PC-3 (cell line): ENCODE measurements around the gene ELMO3. TPM values are rescaled to one million over a fixed set of nuclear protein-coding genes. Genes with fewer than 3 reads are reported as not detected.

Experiments used
- ATAC-seq: fragments of 200-7000 bp; cut with Tn5 transposase; 2 replicates; pipeline ENCODE4 v1.9.1; 2020; ENCODE audit warnings: mild to moderate bottlenecking, moderate library complexity
- BruUV-seq: library from RNA; stranded (reverse); fragments of 400-500 nt; replicated peaks from 2 replicates; lab custom pipeline; 2021; lab: Mats Ljungman, UMichigan
- CTCF ChIA-PET: fragments of 300-600 bp; sonication (Branson Sonifier 250); formaldehyde crosslinking; loops from one replicate; lab custom pipeline; 2022; ENCODE audit warnings: antibody characterized with exemption; lab: Charles Lee
- POLR2A ChIA-PET: fragments of 300-600 bp; sonication (Branson Sonifier 250); formaldehyde crosslinking; loops from one replicate; lab custom pipeline; 2022; ENCODE audit warnings: antibody characterized with exemption; ENCODE audit not compliant: unreplicated experiment; lab: Charles Lee
- DNase-seq: peaks from one replicate; pipeline ENCODE4 v3.0.0-alpha.2; 2015
- H2AFZ ChIP-seq: fragments of 300-600 bp; sonication (generic); 2 replicates; pipeline ENCODE4 v1.6.0; 2016; ENCODE audit warnings: antibody characterized with exemption, low read length
- H3F3A ChIP-seq: fragments of 300-600 bp; sonication (generic); one replicate; pipeline ENCODE4 v1.6.0; 2017; ENCODE audit warnings: antibody characterized with exemption, low read length, control low read depth, mild to moderate bottlenecking; ENCODE audit not compliant: unreplicated experiment
- H3K27ac ChIP-seq: fragments of 300-600 bp; sonication (generic); 2 replicates; pipeline ENCODE4 v1.5.1; 2016; ENCODE audit warnings: mild to moderate bottlenecking, low read length
- H3K27me3 ChIP-seq: fragments of 300-600 bp; sonication (generic); 2 replicates; pipeline ENCODE4 v1.6.1; 2016; ENCODE audit warnings: low read length, mixed read lengths
- H3K36me3 ChIP-seq: fragments of 300-600 bp; sonication (generic); 2 replicates; pipeline ENCODE4 v1.6.1; 2016; ENCODE audit warnings: low read depth, mixed run types, low read length, mixed read lengths
- H3K4me1 ChIP-seq: fragments of 300-600 bp; sonication (generic); 2 replicates; pipeline ENCODE4 v1.5.1; 2016; ENCODE audit warnings: low read length; ENCODE audit not compliant: insufficient read depth
- H3K4me2 ChIP-seq: fragments of 300-600 bp; sonication (generic); 2 replicates; pipeline ENCODE4 v1.6.0; 2016; ENCODE audit warnings: low read length
- H3K4me3 ChIP-seq: fragments of 300-600 bp; sonication (generic); 2 replicates; pipeline ENCODE4 v1.5.1; 2016; ENCODE audit warnings: mild to moderate bottlenecking, low read length, mixed read lengths
- H3K79me2 ChIP-seq: fragments of 300-600 bp; sonication (generic); 2 replicates; pipeline ENCODE4 v1.6.1; 2017; ENCODE audit warnings: low read length, mixed read lengths
- H3K9ac ChIP-seq: fragments of 300-600 bp; sonication (generic); 2 replicates; pipeline ENCODE4 v1.6.0; 2016; ENCODE audit warnings: mild to moderate bottlenecking, low read length
- H3K9me2 ChIP-seq: fragments of 300-600 bp; sonication (generic); replicated peaks from 2 replicates; pipeline ENCODE4 v1.6.1; 2016; ENCODE audit warnings: mixed run types, low read length, mixed read lengths
- H3K9me3 ChIP-seq: fragments of 300-600 bp; sonication (generic); 2 replicates; pipeline ENCODE4 v1.6.1; 2016; ENCODE audit warnings: low read length, mixed read lengths
- H4K20me1 ChIP-seq: fragments of 300-600 bp; sonication (generic); 2 replicates; pipeline ENCODE4 v1.6.1; 2016; ENCODE audit warnings: low read length, mixed read lengths
- CTCF ChIP-seq: fragments of 300-600 bp; sonication (generic); conservative IDR thresholded peaks from 2 replicates; pipeline ENCODE4 v1.5.1; 2017; ENCODE audit warnings: antibody characterized with exemption, low read depth, mild to moderate bottlenecking, low read length
- EZH2 ChIP-seq: fragments of 300-600 bp; sonication (generic); IDR thresholded peaks from one replicate; pipeline ENCODE4 v1.6.1; 2017; ENCODE audit warnings: antibody characterized with exemption, mild to moderate bottlenecking, low read length; ENCODE audit not compliant: unreplicated experiment
- EZH2phosphoT487 ChIP-seq: fragments of 300-600 bp; sonication (generic); IDR thresholded peaks from 2 replicates; pipeline ENCODE4 v1.6.1; 2018; ENCODE audit warnings: mild to moderate bottlenecking, antibody characterized with exemption, low read length, borderline replicate concordance
- intact Hi-C: fragments of 100-400 bp; cut with micrococcal nuclease; formaldehyde crosslinking; loops from 2 replicates; pipeline ENCODE4 v1.9.0; 2023
- total RNA-seq: library from RNA; depleted of rRNA; stranded (reverse); fragments of >200 nt; gene quantifications from 2 replicates; pipeline ENCODE4 v1.2.3, GENCODE V29; 2014

ELMO3 gene
- total RNA-seq, 1 experiment from 2014 or later, result 2.2 TPM

GRCh38 chr16:67201411-67202345 lies 2.7 kb downstream of the ELMO3 start:
- H3K9me2 ChIP-seq, result no peaks in the 10 kb centered on the region
- ATAC-seq (no peak), DNase-seq (no peak)
- H4K20me1 ChIP-seq, result no peaks in the 10 kb centered on the region; the same call in 1 of the 2 replicates
- ChIA-PET CTCF (no interaction called here), POLR2A (no interaction called here)
- no TSS peak for BruUV-seq
- intact Hi-C loops, result no loop called here
- H3K4me2 ChIP-seq, result no peak overlapping the region
- H3K9ac ChIP-seq, result no peak overlapping the region
- no peak overlapping the region for H3K4me3 ChIP-seq
- H3K27me3 ChIP-seq, result no peaks in the 10 kb centered on the region
- H3K36me3 ChIP-seq, result no peaks in the 10 kb centered on the region
- H2AFZ ChIP-seq, result no peak overlapping the region
- no peaks in the 10 kb centered on the region for H3K79me2 ChIP-seq
- no peak for TF ChIP-seq CTCF
- no peak for TF ChIP-seq EZH2phosphoT487
- no peaks in the 10 kb centered on the region for H3K9me3 ChIP-seq
- no peaks in the 10 kb centered on the region for H3F3A ChIP-seq
- no peak overlapping the region for H3K27ac ChIP-seq
- peaks cover 8% of the 10 kb centered on the region for H3K4me1 ChIP-seq

- POLR2A ChIA-PET, result no interaction called here
- H3F3A ChIP-seq, result no peaks in the 10 kb centered on the region
- intact Hi-C loops, result no loop called here
- BruUV-seq, result no TSS peak
- peaks cover 15% of the 10 kb centered on the region for H3K4me1 ChIP-seq
- H3K4me3 ChIP-seq, result no peak overlapping the region
- no peak overlapping the region for H2AFZ ChIP-seq
- no peaks in the 10 kb centered on the region for H3K79me2 ChIP-seq
- H3K9ac ChIP-seq, result no peak overlapping the region
- no peaks in the 10 kb centered on the region for H4K20me1 ChIP-seq
- CTCF ChIA-PET, result no interaction called here
- no peaks in the 10 kb centered on the region for H3K9me3 ChIP-seq
- no peak overlapping the region for H3K4me2 ChIP-seq
- H3K9me2 ChIP-seq, result no peaks in the 10 kb centered on the region
- no peaks in the 10 kb centered on the region for H3K27me3 ChIP-seq
- TF ChIP-seq EZH2 (no peak), EZH2phosphoT487 (no peak), CTCF (no peak)
- no peak for ATAC-seq
- H3K36me3 ChIP-seq, result no peaks in the 10 kb centered on the region
- DNase-seq, result no peak
- no peak overlapping the region for H3K27ac ChIP-seq
Measured at GRCh38 chr16:67202426-67202825, 3.5 kb downstream of the ELMO3 start.

- intact Hi-C loops, result no loop called here
- Histone ChIP-seq H3K27me3 (no peaks in the 10 kb centered on the region), H3K27ac (no peak overlapping the region), H3K4me1 (peaks cover 21% of the 10 kb centered on the region), H3K9ac (no peak overlapping the region), H3K4me3 (no peak overlapping the region), H4K20me1 (no peaks in the 10 kb centered on the region), H3K36me3 (no peaks in the 10 kb centered on the region), H3K79me2 (no peaks in the 10 kb centered on the region), H3K9me2 (no peaks in the 10 kb centered on the region), H3K4me2 (no peak overlapping the region), H3K9me3 (no peaks in the 10 kb centered on the region), H2AFZ (no peak overlapping the region), H3F3A (no peaks in the 10 kb centered on the region)
- TF ChIP-seq EZH2, result no peak
- TF ChIP-seq EZH2phosphoT487, result no peak
- no peak for TF ChIP-seq CTCF
- ChIA-PET POLR2A (no interaction called here), CTCF (no interaction called here)
- no peak for DNase-seq
- no TSS peak for BruUV-seq
- no peak for ATAC-seq
Measured at GRCh38 chr16:67202956-67203493, 4.1 kb downstream of the ELMO3 start.
